ENCODE measurements around the gene PCDHA9. TPM values are rescaled to one million over a fixed set of nuclear protein-coding genes. Genes with fewer than 3 reads are reported as not detected.
"Not testable (repeated sequence)": the region's sequence is repeated elsewhere in the genome, so short reads cannot be mapped to it uniquely, and the experiment has no call there.

Gene PCDHA9
- total RNA-seq, 4 donors from 2014 or later, result 0.83 TPM; not detected in 3

GRCh38 chr5:140875085-140876065 is 27.2 kb downstream of the PCDHA9 start, which contains the start of gene PCDHA12:
PCDHA12 (plus strand) TSS chr5:140875308; CDS start chr5:140875473, 165 bp downstream.
- no peak for TF ChIP-seq CTCF (IDR thresholded peaks at IDR 0.05)
- no peak for TF ChIP-seq POLR2A (IDR thresholded peaks at IDR 0.05)
- no peaks in the 10 kb centered on the region for H3K4me1 ChIP-seq
- no peak within 1 kb of the TSS for H3K27ac ChIP-seq
- no peak within 1 kb of the TSS for H3K4me3 ChIP-seq
- peaks cover 0 to 36% (median 7%) of the 10 kb centered on the region in 4 donors for H3K9me3 ChIP-seq
- no peaks in the 10 kb centered on the region for H3K27me3 ChIP-seq
- DNase-seq, result no peak
- H3K36me3 ChIP-seq, result no peaks in the 10 kb centered on the region

- not testable (repeated sequence) for H3K27me3 ChIP-seq, H3K27ac ChIP-seq, DNase-seq, H3K36me3 ChIP-seq, H3K4me3 ChIP-seq, H3K4me1 ChIP-seq
- peaks cover 0 to 27% (median 4%) of the 10 kb centered on the region in 4 donors for H3K9me3 ChIP-seq
These were observed 28.5 kb downstream of the PCDHA9 start for GRCh38 chr5:140876541-140877261.

GRCh38 chr5:140877262-140877581 is 29.0 kb downstream of the PCDHA9 start:
- Histone ChIP-seq H3K27ac (no peak overlapping the region), H3K4me1 (no peaks in the 10 kb centered on the region), H3K27me3 (no peaks in the 10 kb centered on the region), H3K36me3 (no peaks in the 10 kb centered on the region), H3K4me3 (no peak overlapping the region), H3K9me3 (peaks cover 0 to 27% (median 4%) of the 10 kb centered on the region in 4 donors)
- TF ChIP-seq CTCF (IDR thresholded peaks at IDR 0.05) (no peak), POLR2A (IDR thresholded peaks at IDR 0.05) (no peak)
- no peak for DNase-seq

- TF ChIP-seq POLR2A (IDR thresholded peaks at IDR 0.05) (no peak), CTCF (IDR thresholded peaks at IDR 0.05) (no peak)
- no peaks in the 10 kb centered on the region for H3K4me1 ChIP-seq
- peaks cover 0 to 21% (median 0%) of the 10 kb centered on the region in 4 donors for H3K9me3 ChIP-seq
- DNase-seq, result no peak
- H3K27me3 ChIP-seq, result no peaks in the 10 kb centered on the region
- H3K36me3 ChIP-seq, result no peaks in the 10 kb centered on the region
- H3K27ac ChIP-seq, result no peak within 1 kb of the TSS
- no peak within 1 kb of the TSS for H3K4me3 ChIP-seq
These were observed 33.9 kb downstream of the PCDHA9 start, which contains the start of gene PCDHA13 for GRCh38 chr5:140881889-140882590. PCDHA13 (plus strand) TSS chr5:140882124; CDS start chr5:140882269, 145 bp downstream.

GRCh38 chr5:140882591-140882899 is 34.4 kb downstream of the PCDHA9 start:
- peaks cover 0 to 16% (median 0%) of the 10 kb centered on the region in 4 donors for H3K9me3 ChIP-seq

More at GRCh38 chr5:140882591-140882899, 34.4 kb downstream of the PCDHA9 start:
- no peaks in the 10 kb centered on the region for H3K27me3 ChIP-seq
- no peaks in the 10 kb centered on the region for H3K36me3 ChIP-seq
- no peak for DNase-seq
- H3K4me3 ChIP-seq, result no peak overlapping the region
- no peaks in the 10 kb centered on the region for H3K4me1 ChIP-seq
- H3K27ac ChIP-seq, result no peak overlapping the region
- TF ChIP-seq POLR2A (IDR thresholded peaks at IDR 0.05) (no peak), CTCF (IDR thresholded peaks at IDR 0.05) (no peak)
